MG63 (cell line): ENCODE measurements around the gene R3HDM4. TPM values are rescaled to one million over a fixed set of nuclear protein-coding genes. Genes with fewer than 3 reads are reported as not detected.

Source experiments
- DNase-seq: peaks from one replicate; pipeline ENCODE4 v3.0.0-alpha.2; 2020
- H3K27me3 ChIP-seq: fragments of 250-450 bp; sonication (Bioruptor Pico); 2 replicates; pipeline ENCODE4 v1.5.1; 2020; ENCODE audit warnings: mild to moderate bottlenecking, moderate library complexity
- H3K36me3 ChIP-seq: fragments of 250-450 bp; sonication (Bioruptor Pico); 2 replicates; pipeline ENCODE4 v1.5.1; 2020; ENCODE audit warnings: mild to moderate bottlenecking, moderate library complexity
- H3K4me3 ChIP-seq: fragments of 250-450 bp; sonication (Bioruptor Pico); 2 replicates; pipeline ENCODE4 v1.5.1; 2020; ENCODE audit warnings: mild to moderate bottlenecking, moderate library complexity
- H3K9me3 ChIP-seq: fragments of 250-450 bp; sonication (Bioruptor Pico); 2 replicates; pipeline ENCODE4 v1.5.1; 2020; ENCODE audit warnings: mild to moderate bottlenecking, moderate library complexity
- total RNA-seq: library from RNA; depleted of rRNA; stranded (reverse); fragments of >200 nt; shearing (Covaris generic); gene quantifications from 2 replicates; pipeline ENCODE4 v1.2.3, GENCODE V29; 2014; ENCODE audit warnings: low replicate concordance

Gene R3HDM4
- total RNA-seq, 1 experiment from 2014 or later = 9.5 TPM

DNA sequence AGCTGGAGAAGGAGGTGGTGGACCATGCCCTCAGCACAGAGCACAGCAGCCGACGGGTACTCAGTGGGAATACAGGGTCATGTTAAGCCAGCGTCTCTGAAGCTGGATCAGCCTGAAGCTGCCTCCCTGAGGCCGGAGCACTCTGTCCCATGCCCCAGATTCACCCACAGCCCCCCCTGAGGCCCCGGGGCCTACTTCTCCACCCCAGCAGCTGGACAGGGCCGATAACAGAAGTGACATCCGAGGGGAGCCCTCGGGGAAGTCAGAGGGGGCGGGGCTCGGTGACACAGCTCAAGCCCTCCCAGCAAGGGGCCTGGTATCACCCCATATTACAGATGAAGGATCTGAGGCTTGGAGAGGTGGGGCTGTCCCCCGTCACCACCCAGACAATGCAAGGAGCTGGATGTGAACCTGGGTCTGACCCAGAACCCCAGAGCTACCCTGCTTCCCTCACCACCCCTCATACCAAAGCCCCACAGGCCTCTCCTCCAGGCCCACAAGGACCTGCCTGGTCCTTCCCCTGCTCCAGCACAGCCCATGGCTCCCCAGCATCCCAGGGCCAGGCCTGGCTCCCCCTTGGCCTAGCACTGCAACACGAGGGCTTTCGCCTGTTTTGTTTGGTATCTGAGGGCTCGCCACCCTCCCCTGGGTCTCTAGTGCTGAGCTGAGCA lies 5.7 kb downstream of the R3HDM4 start:
- Histone ChIP-seq H3K9me3 (no peaks in the 10 kb centered on the region), H3K4me3 (no peak overlapping the region), H3K27me3 (no peaks in the 10 kb centered on the region), H3K36me3 (0 out of 2 replicates have a peak, but pooled peaks cover 2% of the 10 kb centered on the region)
- DNase-seq = no peak

DNA sequence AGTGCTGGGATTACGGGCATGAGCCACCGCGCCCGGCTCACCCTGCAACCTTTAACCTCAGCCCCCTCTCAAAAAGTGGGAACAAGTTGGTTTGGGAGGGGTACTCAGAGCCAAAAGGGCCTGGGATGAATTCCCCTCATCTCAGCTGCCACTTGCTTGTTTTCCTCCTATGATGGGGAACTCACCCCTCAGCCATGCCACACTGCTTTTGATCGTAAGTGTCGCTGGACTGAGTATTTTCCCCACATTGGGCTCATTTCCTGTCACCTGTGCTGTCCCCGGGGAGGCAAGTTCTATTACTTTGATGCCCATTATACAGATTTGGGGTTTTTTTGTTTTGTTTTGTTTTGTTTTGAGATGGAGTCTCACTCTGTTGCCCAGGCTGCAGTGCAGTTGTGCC lies 6.5 kb downstream of the R3HDM4 start:
- Histone ChIP-seq H3K9me3 (no peaks in the 10 kb centered on the region), H3K27me3 (no peaks in the 10 kb centered on the region), H3K4me3 (no peak overlapping the region), H3K36me3 (0 out of 2 replicates have a peak, but pooled peaks cover 2% of the 10 kb centered on the region)
- DNase-seq = no peak

DNA sequence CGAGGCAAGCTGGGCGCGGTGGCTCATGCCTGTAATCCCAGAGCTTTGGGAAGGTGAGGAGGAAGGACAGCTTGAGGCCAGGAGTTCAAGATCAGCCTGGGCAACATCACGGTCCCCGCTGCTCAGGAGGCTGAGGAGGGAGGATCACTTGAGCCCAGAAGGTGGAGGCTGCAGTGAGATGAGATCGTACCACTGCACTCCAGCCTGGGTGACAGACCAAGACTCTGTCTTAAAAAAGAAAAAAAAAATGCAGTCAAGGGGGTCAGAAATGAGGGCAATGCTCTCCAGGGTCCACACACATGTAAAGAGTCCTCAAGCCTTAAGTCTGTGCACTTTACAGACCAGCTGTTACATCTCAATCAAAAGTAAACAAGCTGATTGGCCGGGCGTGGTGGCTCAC lies 8.5 kb downstream of the R3HDM4 start:
- Histone ChIP-seq H3K4me3 (no peak overlapping the region), H3K27me3 (no peaks in the 10 kb centered on the region), H3K36me3 (no peaks in the 10 kb centered on the region), H3K9me3 (no peaks in the 10 kb centered on the region)
- no peak for DNase-seq

DNA sequence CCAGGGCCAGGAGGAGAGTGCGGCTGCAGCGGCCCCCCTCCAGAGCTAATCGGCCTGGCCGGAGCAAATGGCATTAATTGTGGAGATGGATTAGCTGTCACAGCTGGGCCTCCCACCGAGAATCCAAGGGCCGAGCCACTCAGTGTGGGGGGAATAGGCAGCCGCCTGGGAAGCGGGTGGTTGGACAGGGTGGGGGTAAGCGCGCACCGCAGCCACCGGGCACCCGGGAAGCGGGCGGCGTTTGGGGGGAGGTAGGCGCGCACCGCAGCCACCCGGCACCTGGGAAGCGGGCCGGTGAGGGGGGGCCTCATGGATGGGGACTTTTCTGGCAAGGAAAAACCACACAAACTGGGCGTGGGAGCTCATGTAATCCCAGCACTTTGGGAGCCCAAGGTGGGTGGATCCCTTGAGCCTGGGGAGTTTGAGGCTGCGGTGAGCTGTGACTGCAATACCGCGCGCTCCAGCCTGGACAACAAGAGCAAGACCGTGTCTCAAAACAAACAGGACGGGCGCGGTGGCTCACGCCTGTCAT lies 9.7 kb downstream of the R3HDM4 start:
- DNase-seq = no peak
- Histone ChIP-seq H3K4me3 (no peak overlapping the region), H3K36me3 (no peaks in the 10 kb centered on the region), H3K27me3 (no peaks in the 10 kb centered on the region), H3K9me3 (no peaks in the 10 kb centered on the region)

DNA sequence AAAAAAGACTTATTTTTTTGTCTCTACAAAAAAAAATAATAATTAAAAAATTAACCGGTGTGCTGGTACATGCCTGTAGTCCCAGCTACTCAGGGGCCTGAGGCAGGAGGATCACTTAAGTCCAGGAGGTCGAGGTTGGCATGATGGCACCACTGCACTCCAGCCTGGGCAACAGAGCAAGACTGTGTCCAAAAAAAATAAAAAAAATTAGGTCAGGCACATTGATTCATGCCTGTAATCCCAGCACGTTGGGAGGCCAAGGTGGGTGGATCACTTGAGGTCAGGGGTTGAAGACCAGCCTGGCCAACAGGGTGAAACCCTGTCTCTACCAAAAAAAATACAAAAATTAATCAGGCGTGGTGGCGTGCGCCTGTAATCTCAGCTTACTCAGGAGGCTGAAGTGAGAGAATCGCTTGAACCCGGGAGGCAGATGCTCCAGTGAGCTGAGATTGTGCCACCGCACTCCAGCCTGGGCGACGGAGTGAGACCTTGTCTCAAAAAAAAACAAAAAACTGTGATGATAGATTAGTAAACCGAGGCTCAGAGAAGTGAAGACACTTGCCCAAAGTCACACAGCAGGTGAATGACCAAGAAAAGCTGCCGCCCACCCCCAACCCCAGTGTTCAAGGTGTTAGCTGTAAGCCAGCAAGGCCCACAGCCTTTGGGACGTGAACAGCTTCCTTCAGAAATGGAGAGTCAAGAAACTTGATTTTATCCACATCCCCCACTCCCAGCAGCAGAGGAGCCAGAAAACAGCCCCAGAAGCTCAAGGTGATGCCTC lies 10.4 kb downstream of the R3HDM4 start:
- H3K9me3 ChIP-seq = no peaks in the 10 kb centered on the region
- no peaks in the 10 kb centered on the region for H3K36me3 ChIP-seq
- H3K27me3 ChIP-seq = no peaks in the 10 kb centered on the region
- no peak overlapping the region for H3K4me3 ChIP-seq
- DNase-seq = peak; percentile 64

DNA sequence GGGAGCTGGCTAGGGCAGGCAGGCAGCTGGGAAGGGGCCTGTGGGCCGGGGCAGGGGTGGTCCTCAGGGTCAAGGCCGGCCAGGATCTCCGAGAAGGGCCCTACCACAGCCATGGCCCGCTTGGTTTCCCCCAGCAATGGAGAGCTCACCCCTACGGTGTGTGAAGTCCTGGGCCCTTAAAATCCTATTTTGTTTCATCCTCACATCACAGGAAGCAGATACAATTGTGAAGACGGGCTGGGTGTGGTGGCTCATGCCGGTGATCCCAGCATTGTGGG lies 11.0 kb downstream of the R3HDM4 start:
- Histone ChIP-seq H3K9me3 (no peaks in the 10 kb centered on the region), H3K36me3 (no peaks in the 10 kb centered on the region), H3K27me3 (no peaks in the 10 kb centered on the region), H3K4me3 (no peak overlapping the region)
- DNase-seq = no peak

DNA sequence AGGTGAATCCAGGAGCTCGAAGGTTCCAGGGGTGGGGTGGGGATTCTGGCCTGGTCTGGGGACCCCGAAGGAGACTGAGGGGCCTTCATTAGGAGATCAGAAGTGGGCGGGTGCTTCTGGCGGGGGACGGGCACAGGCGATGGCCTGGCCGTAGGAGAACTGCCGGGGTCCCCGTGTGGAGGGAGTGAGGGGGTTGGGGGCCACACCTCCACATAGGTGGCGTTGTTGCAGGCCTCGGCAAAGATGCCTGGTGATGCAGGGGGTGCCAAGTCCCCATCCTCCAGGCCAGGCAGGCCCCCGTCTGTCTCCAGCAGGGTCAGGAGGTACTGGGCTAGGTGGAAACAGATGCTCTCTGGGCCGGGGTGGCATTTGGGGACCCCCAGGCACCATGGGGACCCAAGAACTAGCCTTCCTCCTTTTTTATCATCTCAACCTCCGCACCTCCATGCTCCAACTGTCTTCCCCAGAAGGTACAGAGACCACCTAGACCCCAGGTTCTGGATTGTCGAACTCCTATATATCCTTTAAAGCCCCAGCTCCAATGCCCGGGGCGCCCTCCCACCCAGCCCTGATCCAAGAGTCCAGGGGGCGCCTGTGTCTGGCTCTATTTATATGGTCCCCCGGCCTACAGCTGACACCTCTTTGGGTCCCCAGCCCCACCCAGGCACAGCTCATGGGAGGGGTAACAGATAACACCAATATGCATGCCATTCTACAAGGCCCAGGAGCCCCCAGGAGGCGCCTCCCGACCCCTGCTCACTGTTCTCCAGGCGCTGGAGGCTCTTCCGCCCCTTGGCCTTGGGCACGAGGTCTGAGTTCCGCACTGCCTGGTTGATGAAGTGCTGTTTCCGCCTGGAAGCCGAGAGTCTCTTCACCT lies 11.6 kb downstream of the R3HDM4 start:
- DNase-seq = no peak
- Histone ChIP-seq H3K9me3 (no peaks in the 10 kb centered on the region), H3K36me3 (no peaks in the 10 kb centered on the region), H3K4me3 (no peak overlapping the region), H3K27me3 (no peaks in the 10 kb centered on the region)

DNA sequence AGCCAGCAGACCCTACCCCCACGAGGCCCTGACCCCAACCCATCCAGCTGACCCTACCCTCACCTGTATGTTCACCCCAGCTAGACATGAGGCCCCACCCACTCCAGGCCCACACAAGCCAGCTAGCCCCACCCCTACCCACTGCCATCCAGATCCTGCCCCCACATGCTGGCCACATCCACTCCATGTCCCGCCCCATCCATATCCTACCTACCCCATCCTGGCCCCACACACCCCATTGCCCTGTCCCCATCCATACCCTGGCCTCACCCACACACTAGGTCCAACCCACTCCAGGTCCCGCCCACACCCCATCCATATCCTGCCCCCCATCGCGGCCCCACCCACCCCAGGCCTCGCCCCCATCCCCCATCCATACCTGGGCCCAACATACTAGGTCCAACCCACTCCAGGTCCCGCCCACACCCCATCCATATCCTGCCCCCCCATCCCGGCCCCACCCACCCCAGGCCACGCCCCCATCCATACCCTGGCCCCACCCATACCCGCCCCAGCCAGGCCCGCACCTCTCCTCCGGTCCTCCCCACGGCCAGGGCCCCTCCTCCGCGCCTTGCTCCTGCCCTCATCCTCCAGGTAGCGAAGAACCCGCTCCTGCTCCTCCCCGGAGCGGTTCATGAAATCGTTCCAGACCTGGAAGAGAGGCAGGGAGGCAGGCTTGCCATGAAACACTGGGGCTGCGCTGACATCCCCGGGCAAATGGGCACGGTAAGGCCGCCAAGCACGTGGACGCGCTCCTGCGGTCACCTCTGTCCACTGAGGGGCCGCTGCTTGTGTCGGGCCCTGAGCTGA lies 12.5 kb downstream of the R3HDM4 start:
- DNase-seq = no peak
- Histone ChIP-seq H3K36me3 (no peaks in the 10 kb centered on the region), H3K27me3 (no peaks in the 10 kb centered on the region), H3K4me3 (no peak overlapping the region), H3K9me3 (no peaks in the 10 kb centered on the region)

DNA sequence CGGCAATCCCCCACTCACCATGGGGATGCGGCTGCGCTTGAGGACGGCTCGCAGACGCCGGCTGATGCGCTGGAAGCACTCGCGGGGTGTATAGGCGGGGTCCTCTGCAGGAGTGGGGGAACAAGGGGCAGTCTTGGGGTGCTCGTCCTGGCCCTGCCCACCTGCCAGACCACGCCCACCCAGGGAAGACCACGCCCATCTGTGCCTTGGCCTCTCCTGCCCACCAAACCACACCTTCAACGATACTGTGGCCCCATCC lies 13.0 kb downstream of the R3HDM4 start:
- no peak for DNase-seq
- H3K36me3 ChIP-seq = no peaks in the 10 kb centered on the region
- H3K9me3 ChIP-seq = no peaks in the 10 kb centered on the region
- H3K27me3 ChIP-seq = no peaks in the 10 kb centered on the region
- H3K4me3 ChIP-seq = no peak overlapping the region

DNA sequence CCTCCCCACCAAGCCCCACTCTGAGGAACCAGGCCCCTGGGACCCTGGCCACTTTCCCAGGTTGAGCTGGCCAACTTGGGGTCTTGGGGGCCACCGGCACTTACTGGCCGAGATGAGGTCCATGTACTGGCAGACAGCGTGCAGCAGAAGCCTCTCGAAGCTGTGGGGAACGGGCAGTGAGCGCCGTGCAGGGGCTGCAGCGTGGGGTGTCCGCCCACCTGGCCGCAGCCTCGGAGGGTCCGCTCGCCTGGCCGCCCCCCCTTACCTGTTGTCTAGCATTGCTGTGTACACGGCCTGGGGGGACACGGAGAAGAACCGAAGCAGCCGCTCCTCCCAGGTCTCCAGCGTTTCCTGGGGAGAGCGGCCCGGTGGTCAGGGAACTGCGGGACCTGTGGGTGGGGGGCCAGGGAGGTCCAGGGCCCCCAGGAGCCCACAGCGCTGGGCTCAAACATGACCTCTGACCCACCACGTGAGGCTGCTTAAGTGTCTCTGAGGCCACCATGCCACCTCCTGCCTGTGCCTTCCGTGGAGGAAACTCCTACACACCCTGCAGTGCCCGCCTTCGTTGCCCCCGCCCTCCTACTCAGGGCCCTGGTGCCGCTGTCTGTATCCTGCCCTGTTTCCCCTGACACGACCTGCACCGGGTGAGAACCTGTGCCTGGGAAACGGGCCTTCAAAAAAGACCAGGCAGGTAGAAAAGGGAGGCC lies 13.5 kb downstream of the R3HDM4 start:
- DNase-seq = no peak

DNA sequence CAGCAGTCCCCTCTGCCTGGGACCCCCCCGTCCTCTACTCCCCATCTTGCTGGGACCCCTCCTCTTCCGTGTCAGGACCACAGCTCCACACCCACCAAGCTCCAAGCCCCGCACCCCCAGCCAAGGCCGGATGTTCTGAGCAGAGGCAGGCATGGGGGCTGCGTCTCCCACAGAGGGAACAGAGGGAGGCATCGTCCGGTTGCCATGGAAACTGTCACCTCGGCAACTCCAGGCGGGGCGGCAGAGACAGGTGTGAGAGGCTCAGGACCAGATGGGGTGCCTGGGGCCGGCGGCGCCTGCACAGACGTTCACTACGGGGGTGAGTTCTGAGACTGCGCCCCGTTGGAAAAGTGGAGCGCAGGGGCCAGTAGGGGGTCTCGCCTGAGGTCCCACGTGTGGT lies 14.4 kb downstream of the R3HDM4 start:
- no peak for DNase-seq
- no peaks in the 10 kb centered on the region for H3K36me3 ChIP-seq
- H3K27me3 ChIP-seq = no peaks in the 10 kb centered on the region
- H3K9me3 ChIP-seq = no peaks in the 10 kb centered on the region
- no peak overlapping the region for H3K4me3 ChIP-seq

More for the DNA sequence above, 13.5 kb downstream of the R3HDM4 start:
- Histone ChIP-seq H3K36me3 (no peaks in the 10 kb centered on the region), H3K27me3 (no peaks in the 10 kb centered on the region), H3K4me3 (no peak overlapping the region), H3K9me3 (no peaks in the 10 kb centered on the region)

DNA sequence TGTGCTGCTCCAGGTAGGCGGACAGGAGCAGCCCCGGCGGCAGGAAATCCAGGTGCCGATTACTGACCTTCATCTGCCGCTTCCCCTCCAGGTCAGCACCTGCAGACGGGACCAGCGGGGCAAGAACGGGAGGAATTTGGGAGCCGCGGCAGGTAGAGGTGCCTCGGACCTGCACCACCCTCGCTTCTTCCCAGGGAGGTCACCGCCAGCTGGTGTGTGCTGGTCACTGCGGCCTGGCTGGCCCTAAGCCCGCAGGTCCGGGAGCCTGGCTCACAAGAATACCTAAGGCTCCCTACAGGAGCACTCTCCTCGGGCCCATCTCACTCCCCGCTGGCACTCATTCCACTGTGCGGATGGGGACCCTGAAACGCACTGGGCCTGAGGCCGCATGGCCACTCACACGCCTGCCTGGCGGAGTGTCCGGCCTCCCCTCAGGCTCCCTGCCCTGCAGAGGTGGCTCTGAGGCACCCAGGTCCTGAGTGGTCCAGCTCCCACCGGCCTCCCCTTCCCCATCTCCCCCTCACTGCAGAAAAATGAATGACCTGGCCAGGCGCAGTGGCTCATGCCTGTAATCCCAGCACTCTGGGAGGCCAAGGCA lies 15.5 kb downstream of the R3HDM4 start:
- H3K4me3 ChIP-seq = no peak overlapping the region

DNA sequence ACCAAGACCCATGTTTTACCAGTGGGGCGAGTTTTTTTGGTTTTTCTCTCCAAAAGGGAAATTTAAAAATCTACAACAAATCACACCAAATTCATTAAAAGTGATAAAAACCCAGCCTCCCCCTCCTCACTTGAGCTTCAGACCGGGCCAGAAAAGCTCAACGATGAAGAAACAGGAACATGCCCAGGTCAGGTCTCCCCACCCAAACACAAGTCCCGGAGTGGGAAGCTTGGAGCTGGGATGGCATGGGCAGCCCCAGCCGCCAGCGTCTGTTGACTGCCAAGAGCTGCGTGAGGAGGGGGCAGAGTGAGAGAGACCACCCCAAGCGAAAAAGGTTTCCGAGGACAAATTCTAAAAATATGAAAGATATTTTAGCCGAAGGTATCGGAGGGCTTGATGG lies 16.0 kb downstream of the R3HDM4 start:
- no peaks in the 10 kb centered on the region for H3K36me3 ChIP-seq
- H3K27me3 ChIP-seq = no peaks in the 10 kb centered on the region
- DNase-seq = no peak
- no peak overlapping the region for H3K4me3 ChIP-seq
- H3K9me3 ChIP-seq = no peaks in the 10 kb centered on the region

More for the DNA sequence above, 15.5 kb downstream of the R3HDM4 start:
- Histone ChIP-seq H3K27me3 (no peaks in the 10 kb centered on the region), H3K9me3 (no peaks in the 10 kb centered on the region), H3K36me3 (no peaks in the 10 kb centered on the region)
- DNase-seq = no peak

DNA sequence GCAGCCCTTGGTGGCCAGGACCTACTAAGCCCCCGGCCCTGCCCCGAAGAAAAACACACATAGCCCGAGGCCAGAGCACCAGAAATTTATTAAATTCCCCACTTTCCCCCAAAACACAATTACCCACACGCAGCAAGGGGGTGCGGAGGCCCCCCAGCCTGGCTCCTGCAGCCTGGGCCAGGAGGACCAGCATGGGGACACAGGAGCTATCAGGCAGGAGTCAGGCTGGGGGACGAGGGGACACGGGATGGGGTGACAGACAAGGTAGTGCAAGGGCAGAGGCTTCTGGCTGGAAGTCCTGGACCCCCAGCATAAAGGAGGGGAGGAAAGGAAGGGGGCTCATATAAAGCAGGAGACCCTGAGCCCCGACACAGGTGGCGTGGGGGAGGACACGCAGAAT lies 16.6 kb downstream of the R3HDM4 start:
- Histone ChIP-seq H3K36me3 (no peaks in the 10 kb centered on the region), H3K4me3 (no peak overlapping the region), H3K27me3 (no peaks in the 10 kb centered on the region), H3K9me3 (no peaks in the 10 kb centered on the region)
- no peak for DNase-seq

DNA sequence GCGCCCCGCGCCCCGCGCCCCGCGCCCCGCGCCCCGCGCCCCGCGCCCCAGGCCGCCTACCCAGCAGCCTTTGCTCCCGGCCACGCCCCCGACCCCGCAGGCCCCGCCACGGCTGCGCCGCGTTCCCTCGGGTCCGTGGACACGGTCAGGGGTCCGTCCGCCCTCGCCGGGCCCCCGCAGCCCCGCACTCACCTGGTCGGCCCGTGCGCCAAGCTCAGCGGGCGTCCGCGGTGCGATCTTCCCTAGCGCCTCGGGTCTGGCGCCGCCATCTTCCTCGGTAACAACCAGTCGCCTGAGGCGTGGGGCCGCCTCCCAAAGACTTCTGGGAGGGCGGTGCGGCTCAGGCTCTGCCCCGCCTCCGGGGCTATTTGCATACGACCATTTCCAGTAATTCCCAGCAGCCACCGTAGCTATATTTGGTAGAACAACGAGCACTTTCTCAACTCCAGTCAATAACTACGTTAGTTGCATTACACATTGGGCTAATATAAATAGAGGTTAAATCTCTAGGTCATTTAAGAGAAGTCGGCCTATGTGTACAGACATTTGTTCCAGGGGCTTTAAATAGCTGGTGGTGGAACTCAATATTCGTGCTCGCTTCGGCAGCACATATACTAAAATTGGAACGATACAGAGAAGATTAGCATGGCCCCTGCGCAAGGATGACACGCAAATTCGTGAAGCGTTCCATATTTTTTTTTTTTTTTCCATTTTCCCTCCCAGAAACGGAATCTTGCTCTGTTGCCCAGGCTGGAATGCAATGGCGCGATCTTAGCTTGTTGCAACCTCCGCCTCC lies 19.9 kb downstream of the R3HDM4 start, which contains the start of the genes MED16 and RNU6-9:
Gene MED16, minus strand, starts transcription at position 294 of the 796 bp plus-strand sequence. CDS start 2,056 bp downstream, outside the sequence.
Gene RNU6-9, plus strand, starts transcription at position 591 of the 796 bp plus-strand sequence.
- Histone ChIP-seq H3K9me3 (no peaks in the 10 kb centered on the region), H3K27me3 (no peaks in the 10 kb centered on the region), H3K36me3 (peaks cover 4% of the 10 kb centered on the region), H3K4me3 (peak within 1 kb of the TSS; percentile 67)
- peak; percentile 83 for DNase-seq
